GM08714 (cell line): ENCODE measurements around the gene NCK2.

ENCODE experiments used
- H3K4me3 ChIP-seq: fragments of 200-500 bp; sonication (Bioruptor generic); 2 replicates; pipeline ENCODE4 v1.5.1; 2014; ENCODE audit warnings: mild to moderate bottlenecking, low read length, inconsistent platforms
- ZNF274 ChIP-seq: IDR thresholded peaks from 2 replicates; pipeline ENCODE4 v1.6.1; 2012; ENCODE audit warnings: mild to moderate bottlenecking, low read depth, low read length

NCK2 gene

GRCh38 chr2:105806996-105807395 is 62.3 kb downstream of the NCK2 start:
- no peak overlapping the region for H3K4me3 ChIP-seq
- TF ChIP-seq ZNF274: no peak

DNA sequence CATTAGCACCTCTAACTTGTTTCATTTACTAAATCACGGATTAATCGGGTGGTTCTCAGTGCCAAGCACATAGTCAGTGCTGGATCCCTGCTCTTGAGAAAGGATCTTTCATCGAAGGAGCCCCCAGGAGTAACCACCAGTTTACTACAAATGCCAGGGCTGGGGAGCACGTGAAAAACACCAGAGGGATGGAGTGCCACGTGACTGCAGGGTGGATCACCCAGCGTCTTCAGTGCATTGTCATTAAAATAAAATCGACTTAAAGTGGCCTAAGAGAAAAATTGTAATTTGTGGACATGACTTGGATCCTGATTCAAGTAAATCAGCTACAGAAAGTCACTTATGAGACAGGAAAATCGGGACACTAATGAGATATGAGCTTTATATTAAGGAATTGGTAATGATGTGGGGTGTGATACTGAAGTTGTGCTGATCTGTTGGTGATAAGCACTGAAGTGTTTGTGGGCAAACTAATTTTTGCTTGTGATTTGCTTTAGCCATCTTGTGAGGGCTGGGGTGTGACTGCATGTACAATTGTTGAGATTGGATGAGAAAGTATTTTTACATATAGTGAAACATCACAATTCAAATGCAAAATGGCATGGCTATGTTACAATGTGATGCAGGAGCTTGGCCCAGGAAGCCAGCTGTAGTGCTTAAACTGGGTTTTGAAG is 63.8 kb downstream of the NCK2 start:
- TF ChIP-seq ZNF274: no peak

GRCh38 chr2:105809097-105809473 is 64.4 kb downstream of the NCK2 start:
- TF ChIP-seq ZNF274: no peak
- no peak overlapping the region for H3K4me3 ChIP-seq

More for the DNA sequence above, 63.8 kb downstream of the NCK2 start:
- no peak overlapping the region for H3K4me3 ChIP-seq

GRCh38 chr2:105809723-105810122 is 65.0 kb downstream of the NCK2 start:
- no peak overlapping the region for H3K4me3 ChIP-seq
- no peak for TF ChIP-seq ZNF274

DNA sequence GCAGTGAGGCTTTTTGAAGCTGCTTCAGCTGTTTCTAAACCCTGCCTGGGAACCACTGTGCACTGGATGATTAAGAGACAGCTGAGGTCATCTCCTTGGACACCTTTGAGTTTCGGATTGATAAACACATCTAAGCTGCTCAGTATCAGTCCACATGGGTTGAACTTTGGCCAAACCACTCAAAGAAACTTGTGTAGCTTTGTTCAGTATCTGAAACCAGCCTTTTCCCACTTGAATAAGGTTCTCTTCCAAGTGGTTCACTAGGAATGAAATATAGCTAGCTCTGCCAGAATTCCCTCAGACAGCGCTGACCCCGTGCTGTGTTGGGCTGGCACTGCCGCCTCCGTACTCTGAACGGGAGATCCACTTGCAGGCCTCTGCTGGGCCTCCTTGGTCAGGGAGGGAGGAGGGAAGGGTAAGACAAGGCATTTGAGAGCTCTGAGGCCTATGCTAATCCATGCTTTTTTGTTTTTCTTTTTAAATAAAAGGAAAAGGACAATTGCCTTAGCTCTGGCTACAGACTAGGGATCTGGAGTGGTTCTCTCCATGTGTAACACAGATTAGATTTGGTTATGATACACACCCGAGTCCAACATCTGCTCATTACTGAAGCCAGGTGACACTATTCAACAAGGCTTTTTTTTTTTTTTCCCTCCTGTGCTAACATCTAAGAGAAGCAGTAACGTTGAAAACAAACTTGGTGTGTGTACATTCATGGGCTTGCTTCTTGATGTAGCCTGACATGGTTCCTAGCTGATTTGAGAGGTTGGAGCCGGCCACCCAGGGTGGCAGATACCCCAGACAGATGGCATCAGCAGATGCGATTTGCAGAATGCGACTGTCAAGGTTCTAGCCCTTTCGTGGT is 67.7 kb downstream of the NCK2 start:
- no peak overlapping the region for H3K4me3 ChIP-seq
- TF ChIP-seq ZNF274: no peak

- no peak overlapping the region for H3K4me3 ChIP-seq
- no peak for TF ChIP-seq ZNF274
Measured at GRCh38 chr2:105813045-105813315, 68.3 kb downstream of the NCK2 start.

DNA sequence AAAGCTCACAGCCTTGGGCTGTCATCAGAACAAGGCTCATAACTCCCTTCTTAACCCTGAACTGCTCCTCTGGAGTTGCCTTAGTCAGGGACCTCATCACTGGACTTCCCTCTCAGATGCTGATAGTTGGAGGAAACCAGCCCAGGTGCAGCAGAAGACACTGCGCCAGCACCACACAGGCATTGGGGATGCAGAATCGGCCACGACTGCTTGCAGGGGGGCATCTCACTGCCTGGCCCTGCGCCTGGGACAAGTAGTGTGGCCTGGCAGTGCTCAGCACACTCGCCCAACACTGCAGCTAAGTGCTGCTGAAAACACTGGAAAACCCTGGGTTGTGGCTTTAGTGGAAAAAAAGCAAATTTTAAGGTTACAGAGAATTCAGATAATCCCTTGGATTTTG is 68.7 kb downstream of the NCK2 start:
- H3K4me3 ChIP-seq: no peak overlapping the region
- TF ChIP-seq ZNF274: no peak

DNA sequence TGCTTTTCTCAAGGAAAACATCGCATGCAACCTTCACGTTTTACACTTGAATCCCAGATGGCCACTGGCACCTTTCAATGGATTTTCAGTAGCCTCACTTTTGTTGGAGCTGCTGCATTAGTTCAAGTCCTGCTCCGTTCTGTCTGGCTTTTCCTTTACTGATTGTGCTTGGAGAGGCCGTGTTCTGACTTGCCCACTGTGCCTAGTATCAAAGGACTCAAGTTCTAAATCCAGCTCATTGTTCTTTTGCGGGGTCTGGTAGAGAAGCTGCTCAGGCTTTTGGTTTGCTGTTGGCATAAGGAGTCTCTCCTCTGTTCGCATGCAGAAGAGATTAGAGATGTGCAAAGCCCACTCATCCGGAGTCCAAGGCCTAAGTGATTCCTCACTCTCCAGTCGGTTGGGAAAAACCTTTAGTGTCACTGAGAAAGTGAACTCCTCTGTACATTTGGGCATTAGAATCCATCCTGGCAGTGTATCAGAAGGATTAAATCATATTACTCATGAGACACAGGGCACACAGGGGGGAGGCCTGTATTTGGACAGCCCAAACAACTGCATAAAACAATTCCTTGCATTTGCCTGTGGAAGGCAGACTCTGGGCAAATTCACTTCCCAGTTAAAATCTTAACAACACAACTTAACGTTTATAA is 69.7 kb downstream of the NCK2 start:
- no peak overlapping the region for H3K4me3 ChIP-seq
- no peak for TF ChIP-seq ZNF274

- H3K4me3 ChIP-seq: no peak overlapping the region
- no peak for TF ChIP-seq ZNF274
Measured at GRCh38 chr2:105815401-105815800, 70.7 kb downstream of the NCK2 start.

DNA sequence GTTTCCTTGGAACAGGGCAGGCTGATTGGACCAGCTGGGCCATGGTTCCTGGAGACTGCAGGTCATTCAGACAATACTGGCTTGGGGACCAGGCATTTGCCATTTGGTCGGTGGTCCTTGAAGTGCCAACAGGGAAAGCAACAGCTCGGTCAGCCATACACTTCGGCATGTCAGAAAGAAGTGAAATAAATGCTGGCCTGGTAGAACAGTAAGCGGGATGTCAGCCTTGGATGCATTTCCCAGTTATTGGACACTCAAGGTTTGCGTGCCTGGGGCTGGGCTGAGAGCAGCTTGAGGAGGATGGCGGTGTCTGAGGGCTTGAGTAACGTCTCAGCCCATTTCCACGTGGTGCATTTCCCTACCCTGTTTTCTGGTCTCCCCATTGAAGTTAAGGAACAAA is 75.4 kb downstream of the NCK2 start:
- TF ChIP-seq ZNF274: no peak
- H3K4me3 ChIP-seq: no peak overlapping the region

- no peak overlapping the region for H3K4me3 ChIP-seq
- TF ChIP-seq ZNF274: no peak
Measured at GRCh38 chr2:105820691-105821090, 76.0 kb downstream of the NCK2 start.

DNA sequence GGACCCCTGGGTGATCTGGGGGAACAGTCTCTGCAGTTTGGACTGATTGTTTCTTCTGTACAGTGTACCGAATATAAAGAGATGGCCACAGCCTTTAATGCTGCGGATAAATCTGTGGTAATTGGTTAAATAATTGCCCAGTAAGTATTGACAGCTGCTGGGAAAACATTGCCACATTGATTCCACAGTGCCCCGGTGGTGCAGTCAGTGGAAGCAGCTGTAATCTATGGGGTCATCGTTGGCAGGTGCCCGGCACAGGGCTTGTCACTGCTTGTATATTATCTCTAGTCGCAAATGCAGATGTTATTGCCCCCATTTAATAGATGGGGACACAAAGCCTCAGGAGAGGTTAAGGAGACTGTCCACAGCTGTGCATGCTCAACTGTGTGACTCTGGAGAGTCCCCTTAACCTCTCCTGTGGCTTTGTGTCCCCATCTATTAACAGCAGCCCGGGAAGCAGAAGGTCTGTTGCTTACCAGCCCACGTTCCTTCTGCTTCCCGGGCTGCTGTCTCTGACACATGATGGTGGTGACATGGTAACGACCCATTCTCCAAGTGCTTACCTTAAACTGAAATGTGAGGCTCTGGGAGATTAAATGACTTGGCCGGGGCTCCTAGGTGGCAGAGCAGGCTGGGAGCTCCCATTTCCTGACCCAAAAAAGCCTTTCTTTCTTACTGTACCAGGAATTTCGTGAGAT is 76.9 kb downstream of the NCK2 start:
- TF ChIP-seq ZNF274: no peak
- H3K4me3 ChIP-seq: no peak overlapping the region

GRCh38 chr2:105822186-105822585 is 77.5 kb downstream of the NCK2 start:
- TF ChIP-seq ZNF274: no peak
- no peak overlapping the region for H3K4me3 ChIP-seq

DNA sequence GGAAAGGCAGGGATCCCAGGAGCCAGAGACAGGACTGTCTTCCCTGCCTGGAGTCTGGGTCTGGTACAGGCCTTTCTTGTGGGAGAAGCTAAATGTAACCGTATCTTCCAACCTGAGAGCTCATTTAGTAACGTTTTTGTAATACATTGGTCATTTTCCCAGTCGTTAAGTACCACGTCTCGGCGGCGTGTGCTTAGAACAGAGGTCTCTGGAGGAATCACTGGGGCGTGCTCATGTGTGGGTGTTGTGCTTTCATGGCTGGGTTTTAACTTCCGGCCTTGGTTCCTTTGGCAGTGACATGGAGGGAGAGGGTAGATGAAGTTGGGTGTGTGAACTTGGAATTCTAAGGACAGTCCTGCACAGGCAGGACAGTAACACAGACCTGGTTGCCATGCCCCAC is 79.7 kb downstream of the NCK2 start:
- no peak overlapping the region for H3K4me3 ChIP-seq
- TF ChIP-seq ZNF274: no peak
